Ramos (cell line): Measurements from ENCODE around the gene MYO15A.
"Not testable (repeated sequence)": the region's sequence is repeated elsewhere in the genome, so short reads cannot be mapped to it uniquely, and the experiment has no call there.

Experiments used
- in situ Hi-C: fragments of 300-500 bp; cut with MboI; formaldehyde crosslinking; loops from one replicate; pipeline ENCODE4 v1.14.3; 2022; ENCODE audit warnings: low sequenced_read_pairs; ENCODE audit not compliant: unreplicated experiment

Gene MYO15A

DNA sequence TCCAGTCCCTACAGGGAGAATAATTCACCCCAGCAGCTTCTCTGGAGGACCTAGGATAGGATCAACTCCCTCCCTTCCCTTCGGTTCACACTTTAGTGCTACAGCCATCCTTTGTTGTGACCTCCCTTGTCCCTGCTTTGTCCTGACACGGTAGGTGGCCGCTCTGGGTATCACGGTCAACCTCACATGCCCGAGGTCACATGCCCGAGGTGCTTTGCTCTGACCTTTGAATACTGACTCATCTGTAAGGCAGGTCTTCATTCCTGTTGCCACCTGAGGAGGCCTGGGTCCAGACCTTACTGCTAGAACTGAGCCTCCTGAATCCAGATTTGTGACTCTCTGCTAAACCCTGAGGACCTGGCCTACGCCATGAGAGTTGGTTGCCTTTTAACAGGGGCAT lies 94.8 kb downstream of the MYO15A start:
- in situ Hi-C loops = no loop called here

DNA sequence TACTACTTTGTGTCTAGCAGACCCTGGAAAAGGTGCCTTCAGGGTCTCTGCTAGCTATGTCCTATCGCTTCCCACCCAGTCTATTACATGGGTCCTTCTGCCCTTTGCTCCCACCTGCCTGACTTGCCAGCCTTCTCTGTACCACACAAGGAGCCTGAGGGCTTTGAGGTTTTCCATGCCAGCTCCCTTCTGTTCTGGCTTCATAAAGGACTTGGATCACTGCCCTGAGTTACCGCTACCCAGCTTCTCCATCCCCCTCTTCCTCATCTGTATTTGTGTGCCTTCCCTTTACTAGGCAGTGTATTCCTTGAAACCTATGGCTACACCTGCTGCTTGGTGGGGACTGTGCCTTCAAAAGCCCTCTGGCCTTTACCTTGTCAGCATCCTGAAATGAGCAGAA lies 97.3 kb downstream of the MYO15A start:
- in situ Hi-C loops = no loop called here

DNA sequence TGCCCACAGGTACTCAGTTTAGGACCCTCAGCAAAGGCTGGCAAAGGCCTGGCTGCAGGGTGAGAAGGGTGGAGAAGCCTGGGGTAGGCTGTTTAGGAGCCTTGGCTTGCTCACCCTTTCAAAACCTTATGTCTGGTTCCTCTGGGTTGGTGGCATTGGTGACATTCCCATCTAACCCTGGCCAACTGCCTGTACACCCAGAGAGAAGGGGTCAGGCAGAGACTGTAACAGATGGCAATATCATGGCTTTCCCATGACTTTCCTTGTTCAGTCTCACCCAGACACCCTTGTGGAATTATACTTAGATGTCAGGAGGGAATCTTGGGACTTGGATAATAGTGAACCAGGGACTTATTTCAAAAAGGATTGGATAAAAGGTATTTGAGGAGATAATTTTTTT lies 98.4 kb downstream of the MYO15A start:
- in situ Hi-C loops = no loop called here

DNA sequence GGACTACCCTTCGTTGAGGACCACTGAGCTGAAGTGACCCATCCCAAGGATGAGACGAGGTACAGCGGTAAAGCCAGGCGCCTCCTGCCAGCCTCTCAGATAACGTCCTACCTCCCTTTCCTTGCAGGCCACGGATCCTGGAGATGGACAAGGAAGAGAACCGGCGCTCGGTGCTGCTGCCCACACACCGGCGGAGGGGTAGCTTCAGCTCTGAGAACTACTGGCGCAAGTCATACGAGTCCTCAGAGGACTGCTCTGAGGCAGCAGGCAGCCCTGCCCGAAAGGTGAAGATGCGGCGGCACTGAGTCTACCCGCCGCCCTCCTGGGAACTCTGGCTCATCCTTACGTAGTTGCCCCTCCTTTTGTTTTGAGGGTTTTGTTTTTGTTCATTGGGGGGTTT lies 99.5 kb downstream of the MYO15A start:
- in situ Hi-C loops = no loop called here

DNA sequence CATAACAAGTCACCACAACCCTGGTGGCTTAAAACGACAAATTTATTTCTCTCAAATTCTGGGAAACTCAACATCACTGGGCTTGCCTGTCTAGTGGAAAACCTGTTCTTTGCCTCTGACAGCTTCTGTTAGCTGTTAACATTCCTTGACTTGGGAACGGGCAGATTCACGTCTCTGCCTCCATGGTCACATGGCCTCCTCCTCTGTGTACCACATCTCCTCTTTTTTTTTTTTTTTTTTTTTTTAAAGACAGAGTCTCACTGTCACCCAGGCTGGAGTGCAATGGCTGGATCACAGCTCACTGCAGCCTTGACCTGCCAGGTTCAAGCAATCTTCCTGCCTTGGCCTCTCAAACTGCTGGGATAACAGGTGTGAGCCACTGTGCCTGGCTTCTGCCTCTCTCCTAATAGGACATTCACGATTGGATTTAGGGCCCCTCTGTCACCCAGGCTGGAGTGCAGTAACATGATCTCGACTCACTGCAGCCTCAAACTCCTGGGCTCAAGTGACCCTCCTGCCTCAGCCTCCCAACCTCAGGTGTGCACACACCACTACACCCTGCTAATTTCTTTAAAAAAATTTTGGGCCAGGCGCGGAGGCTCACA lies 105.2 kb downstream of the MYO15A start:
- in situ Hi-C loops = no loop called here

DNA sequence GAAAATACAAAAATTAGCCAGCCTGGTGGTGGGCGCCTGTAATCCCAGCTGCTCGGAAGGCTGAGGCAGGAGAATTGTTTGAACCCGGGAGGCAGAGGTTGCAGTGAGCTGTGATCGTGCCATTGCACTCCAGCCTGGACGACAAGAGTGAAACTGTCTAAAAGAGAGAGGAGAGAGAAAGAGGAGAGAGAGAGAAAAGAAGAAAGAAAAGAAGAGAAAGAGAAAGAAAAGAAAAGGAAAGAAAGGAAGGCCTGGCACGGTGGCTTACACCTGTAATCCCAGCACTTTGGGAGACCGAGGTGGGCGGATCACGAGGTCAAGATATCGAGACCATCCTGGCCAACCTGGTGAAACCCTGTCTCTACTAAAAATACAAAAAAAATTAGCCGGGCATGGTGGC lies 108.3 kb downstream of the MYO15A start:
- in situ Hi-C loops = not testable (repeated sequence)

DNA sequence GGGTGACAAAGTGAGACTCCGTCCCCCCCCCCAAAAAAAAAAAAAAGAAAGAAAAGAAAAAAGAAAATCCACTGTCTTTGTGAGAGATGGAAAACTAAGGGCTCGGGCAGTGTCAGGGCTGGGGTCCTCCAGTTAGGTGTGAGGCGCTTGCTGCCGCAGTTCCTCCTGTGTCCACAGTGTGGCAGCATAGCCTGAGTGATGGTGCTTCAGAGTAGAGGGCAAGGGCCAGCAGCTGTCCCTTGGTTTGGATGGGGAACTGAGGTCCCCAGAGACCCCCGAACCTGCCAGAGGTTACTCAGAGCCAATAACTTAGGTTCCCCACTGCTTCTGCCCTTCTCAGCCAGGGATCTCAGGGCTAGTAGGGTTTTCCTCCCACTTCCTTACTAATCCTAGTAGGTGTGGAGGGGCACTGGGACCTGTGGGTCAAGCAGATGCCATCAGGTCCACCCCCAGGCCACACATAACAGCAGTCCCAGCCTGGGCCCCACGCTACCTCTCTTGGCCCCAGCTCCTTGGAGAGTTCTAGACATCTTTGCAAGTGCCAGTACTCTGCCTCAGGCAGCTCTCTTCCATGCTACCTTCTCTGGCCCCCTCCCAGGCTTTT lies 109.0 kb downstream of the MYO15A start:
- in situ Hi-C loops = no loop called here

DNA sequence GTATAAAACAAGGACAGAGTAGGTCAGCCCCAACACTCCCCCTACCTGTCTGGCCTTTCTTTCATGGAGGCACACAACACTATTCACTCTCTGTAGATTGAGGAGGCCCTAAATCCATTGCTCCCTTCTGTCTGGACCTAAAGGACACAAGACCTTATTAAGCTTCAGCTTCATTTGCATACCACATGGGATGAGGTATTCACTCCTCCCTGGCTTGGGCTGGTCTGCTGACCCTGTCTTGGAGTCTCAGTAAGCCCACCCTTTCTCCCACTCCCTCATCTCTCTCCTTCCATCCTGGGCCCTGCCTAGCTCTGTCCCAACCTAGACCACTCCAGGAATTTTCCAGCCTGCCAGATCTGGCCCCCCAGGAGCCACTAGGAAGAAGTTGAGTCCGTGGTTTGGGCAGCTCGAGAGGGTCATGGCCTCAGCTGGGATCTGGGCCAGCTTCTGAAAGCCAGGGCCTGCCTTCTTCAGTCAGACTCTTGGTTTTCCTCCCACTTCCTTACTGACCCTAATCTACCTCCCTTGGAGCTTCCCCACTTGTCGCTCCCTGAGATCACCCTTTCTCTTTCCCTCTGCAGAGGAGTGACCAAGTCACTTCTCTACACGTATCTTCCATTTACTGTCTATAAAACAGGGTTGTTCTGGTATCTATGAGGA lies 110.3 kb downstream of the MYO15A start:
- in situ Hi-C loops = no loop called here

DNA sequence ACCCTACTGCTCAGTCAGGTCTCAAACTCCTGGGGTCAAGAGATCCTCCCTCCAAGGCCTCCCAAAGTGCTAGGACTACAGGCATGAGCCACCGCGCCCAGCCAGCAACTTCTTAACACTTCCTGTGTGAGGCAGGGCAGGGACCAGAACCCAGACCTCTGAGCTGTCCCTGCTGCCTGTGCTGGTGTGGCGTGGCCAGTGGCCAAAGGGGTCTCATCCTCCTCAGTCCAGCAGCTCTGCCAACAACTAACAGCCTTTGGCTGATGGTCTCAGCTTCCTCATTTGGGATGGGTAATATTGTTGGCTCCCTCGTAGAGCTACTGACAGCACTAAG lies 115.5 kb downstream of the MYO15A start:
- in situ Hi-C loops = no loop called here

DNA sequence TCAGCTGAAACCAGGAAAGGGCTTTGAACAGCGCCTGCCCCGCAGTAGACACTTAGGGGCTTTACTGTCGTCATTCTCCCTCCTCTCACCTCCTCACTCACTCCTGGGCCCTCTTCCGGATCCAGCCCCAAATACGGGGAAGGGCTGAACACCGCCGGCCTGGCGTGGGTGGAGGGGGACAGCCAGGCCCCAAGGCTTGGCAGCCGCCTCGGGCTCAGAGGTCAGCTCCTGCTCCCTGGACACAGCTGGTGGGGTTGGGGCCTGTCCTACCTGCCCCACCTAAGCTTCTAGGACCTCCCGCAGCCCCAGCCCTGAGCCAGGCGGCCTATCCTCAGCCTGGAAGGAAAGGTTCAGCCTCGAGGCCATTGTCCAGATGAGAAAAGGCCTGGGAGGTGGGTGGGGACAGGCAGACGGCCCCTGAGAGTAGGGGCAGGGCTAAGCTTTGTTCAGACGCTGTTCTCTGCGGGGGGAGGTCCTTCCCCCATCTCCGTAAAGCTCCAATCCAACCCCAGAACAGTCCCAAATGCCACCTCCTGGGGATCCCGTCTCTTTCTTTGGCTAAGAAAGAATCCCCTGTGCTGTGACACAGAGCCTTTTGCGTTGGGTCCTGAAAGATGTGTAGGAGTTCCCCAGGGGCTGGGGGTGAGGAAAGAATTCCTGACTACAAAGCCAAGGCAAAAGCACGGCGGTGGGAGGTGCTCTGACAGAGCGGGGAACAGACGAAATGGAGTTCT lies 116.0 kb downstream of the MYO15A start:
- in situ Hi-C loops = no loop called here

DNA sequence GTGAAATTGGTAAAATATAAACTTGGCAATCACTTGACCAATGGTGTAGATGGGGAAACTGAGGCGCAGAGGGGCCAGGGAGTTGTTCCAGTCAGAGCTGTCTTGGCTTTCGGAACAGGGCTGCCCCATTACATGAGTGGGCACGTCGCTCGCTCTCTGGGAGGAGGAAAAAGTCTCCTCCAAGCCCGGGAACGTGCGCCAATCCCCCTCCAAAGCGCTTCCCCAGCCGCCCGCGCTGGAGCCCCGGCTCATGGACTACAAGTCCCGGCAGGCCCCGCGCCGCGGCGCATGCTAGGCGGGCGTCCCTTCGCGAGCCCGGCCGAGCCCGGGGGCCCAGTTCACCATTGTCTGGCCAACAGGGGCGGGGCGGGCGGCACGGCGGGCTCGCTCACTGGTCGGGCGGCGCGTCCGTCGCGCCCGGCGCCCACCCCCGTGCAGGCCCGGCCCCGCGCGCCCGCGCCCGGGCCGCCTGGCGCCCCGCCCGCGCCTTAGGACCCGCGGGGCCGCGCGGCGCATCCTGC lies 116.6 kb downstream of the MYO15A start, which contains the start of gene LLGL1:
Gene LLGL1, plus strand, starts transcription at position 515 of the 521 bp plus-strand sequence. CDS start 48 bp downstream, outside the sequence.
- in situ Hi-C loops = no loop called here

DNA sequence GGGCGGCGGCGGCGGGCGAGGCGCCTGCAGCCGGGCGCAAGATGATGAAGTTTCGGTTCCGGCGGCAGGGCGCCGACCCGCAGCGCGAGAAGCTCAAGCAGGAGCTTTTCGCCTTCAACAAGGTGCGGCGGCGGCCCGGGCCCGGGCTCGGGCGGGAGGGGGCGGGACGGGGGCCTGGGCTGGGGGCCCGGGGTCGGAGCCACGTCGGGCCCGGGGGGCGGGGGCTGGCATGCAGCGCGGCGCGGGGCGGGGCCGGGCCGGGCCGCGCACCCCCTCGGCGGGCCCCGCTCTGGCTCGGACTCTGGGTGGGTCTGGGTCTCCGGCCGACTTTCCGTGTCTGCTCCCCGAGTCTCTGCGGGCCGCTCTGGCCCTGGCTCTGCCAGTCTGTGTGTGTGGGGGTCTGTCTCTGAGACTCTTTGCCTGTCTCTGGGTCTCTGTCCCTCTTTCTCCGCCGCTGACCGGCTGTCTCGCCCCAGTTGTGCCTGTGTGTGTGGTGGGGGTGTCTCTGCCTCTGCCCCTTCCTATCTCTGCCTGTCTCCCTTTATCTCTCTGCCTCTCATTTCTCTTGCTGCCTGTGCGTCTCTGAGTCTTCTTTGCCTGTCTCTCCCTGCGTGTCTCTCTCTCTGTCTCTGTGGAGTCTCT lies 117.2 kb downstream of the MYO15A start:
- in situ Hi-C loops = no loop called here

DNA sequence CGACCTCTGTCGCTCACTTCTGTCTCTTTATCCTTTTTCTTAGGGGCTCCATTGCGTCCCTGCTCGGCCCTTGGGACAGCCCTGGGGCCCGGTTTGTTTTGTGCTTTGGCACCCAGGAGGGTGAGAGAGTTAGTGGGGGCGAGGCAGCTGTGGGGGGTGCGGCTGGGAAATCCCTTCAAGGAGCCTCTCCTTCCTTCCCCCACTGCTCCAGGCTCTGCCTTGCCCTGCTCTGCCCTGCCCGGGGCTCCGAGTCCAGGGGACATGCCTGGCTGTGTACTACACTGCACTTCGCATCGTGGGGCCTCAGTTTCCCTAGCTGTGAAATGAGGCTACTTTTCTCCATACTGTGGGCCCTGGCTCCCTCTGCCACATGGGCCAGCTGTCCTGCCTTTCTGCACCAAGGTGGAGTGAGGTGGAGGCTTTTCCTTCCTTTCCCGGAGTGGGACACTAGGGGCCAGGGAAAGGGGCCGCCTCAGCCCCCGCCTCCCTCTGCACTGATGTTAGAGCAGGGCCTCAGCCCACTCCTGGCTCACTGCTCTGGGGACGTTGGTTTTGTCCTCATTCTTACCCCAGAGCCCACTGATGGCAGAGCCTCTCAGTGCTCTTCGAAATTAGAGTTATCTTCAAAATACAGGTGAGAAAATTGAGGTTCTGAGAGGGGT lies 117.9 kb downstream of the MYO15A start:
- in situ Hi-C loops = no loop called here

DNA sequence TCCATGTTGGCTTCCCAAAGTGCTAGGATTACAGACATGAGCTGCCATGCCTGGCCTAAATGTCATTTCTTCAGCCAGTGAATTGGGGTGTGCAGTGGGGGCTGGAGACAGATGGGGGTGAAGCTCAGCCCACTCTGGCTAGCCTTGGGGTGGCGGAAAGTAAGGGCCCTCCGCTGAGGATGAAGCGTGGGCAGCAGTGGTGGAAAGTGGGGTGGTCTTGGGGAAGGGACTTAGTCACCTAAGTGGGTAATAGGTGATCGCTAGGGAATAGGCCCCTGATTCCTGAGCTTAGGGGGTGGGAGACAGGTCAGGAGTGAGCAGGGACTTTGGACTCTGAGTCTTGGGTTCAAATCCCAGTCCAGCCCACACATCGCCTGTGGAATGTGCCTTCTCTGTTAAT lies 119.1 kb downstream of the MYO15A start:
- in situ Hi-C loops = no loop called here

DNA sequence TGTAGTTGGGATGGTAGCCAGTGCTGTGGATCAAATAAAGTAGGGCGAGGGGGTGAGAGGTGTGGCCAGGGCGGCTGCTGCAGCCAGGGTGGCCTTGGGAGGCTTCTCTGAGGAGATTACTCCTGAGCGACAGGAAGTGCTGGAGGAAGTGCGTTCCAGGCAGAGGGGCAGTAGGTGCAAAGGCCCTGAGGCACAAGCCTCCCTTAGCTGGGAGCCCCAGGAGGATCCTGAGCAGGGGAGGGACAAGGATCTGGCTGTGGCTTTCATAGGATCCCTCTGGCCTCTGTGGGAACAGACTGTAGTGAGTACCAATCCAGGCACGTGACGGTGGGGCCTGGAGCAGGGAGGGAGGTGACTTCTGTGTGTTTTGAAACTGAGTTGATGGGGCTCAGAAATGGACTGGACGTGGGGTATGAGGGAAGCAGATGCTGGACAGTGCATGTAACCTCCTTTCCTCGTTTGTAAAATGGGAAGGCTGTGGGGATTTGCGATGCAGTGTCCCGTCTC lies 119.7 kb downstream of the MYO15A start:
- in situ Hi-C loops = no loop called here

DNA sequence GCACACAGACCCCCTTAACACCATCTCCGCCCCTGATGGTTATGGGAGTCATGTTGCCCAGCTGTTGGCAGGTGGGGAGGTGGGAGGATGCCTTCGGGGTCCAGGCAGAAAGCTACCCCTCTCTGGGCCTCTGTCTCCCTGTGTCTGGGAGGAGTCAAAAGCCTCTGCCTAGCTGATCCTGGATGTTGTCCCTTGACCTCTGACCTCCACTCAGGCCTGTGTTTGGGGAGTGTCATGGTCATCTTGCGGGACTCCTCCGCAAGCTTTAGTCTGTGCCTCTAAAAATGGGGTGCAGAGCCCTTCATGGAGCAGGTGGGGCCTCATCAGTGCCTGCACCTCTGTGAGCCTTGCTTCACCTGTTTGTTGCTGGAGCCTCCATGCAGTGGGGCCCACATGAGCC lies 120.7 kb downstream of the MYO15A start:
- in situ Hi-C loops = no loop called here
